GM23338 (cell line): Measurements from ENCODE around the gene GGA1.

Source experiments
- CTCF ChIP-seq, 2 experiments: fragments of 200-600 bp in 1 of 2; sonication (generic) in 1 of 2; conservative IDR thresholded peaks; 2 replicates each; pipeline versions ENCODE4 v1.5.1 to v1.6.1; 2016 to 2017; ENCODE audit warnings: antibody characterized with exemption in 2 of 2, low read depth in 2 of 2, mild to moderate bottlenecking in 2 of 2, moderate library complexity in 1 of 2
- ETS1 ChIP-seq: IDR thresholded peaks from 2 replicates; pipeline ENCODE4 v1.6.1; 2016; ENCODE audit warnings: antibody characterized with exemption

GRCh38 chr22:37679670-37680069 is 71.0 kb downstream of the GGA1 start:
- no peak for TF ChIP-seq CTCF (conservative IDR thresholded peaks at IDR 0.05; ENCODE audit: low read depth in 2 of 2)
- no peak for TF ChIP-seq ETS1
